ENCODE data around the gene SPDYC. TPM values are rescaled to one million over a fixed set of nuclear protein-coding genes. Genes with fewer than 3 reads are reported as not detected.
A peak's percentile ranks its signal among the peaks of the same experiment; 100 is the strongest.

Gene SPDYC
- total and polyA plus RNA-seq, 2 of the 13 experiments (the other 11 are each of a cell fraction or from before 2014, with no cell fraction given): 0.15 to 0.33 TPM

DNA sequence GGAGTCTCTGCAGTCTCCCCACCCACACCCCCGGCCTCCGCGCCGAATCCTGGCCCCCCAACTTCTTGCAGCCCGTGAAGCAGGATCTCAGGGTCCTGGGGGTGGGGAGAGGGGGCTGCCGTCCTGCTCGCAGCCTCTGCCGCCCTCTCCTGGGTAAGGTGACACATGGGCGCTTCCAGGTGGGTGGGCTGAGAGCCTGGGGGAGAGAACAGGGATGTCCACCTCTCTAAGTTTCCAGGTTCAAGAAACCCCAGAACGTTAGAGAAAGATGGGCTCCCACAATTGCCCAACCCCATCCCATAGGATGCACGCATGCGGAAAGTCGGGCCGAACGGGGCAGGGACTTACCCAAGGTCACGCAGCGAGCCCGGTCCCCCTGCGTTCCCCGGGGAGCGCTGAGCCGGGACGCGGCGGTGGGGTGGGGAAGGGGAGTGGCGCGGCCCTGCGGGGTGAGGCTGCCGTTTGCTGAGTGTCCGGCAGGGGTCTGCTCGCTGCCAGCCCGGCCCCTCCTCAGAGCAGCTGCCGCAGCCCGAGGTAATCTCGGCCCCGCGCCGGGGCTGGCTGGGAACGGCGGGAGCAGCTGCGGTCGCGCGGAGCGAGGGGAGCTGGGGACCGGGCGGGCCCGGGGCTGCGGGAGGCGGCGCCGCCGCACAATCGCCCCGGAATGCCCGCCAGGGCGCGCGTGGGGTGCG lies 11.0 kb downstream of the SPDYC start (continued):
- TF ChIP-seq ZC3H13 (CRISPR knock-in tag; IDR thresholded peaks at IDR 0.05) (no peak), KAT8 (CRISPR knock-in tag; IDR thresholded peaks at IDR 0.05) (peak; percentile 66), ZFX (CRISPR knock-in tag; IDR thresholded peaks at IDR 0.05; ENCODE audit: low read depth) (peak; percentile 63), GRHL1 (CRISPR knock-in tag; conservative IDR thresholded peaks at IDR 0.05) (no peak), ETV6 (CRISPR knock-in tag; conservative IDR thresholded peaks at IDR 0.05) (0 out of 2 replicates have a peak, but pooled peaks have one; percentile 37), NR2F6 (IDR thresholded peaks at IDR 0.05) (no peak), NR2F6 (CRISPR knock-in tag; IDR thresholded peaks at IDR 0.05) (no peak), EP300 (IDR thresholded peaks at IDR 0.05; ENCODE audit: low read depth in 2 of 2, low read length in 2 of 2) (no peak), EP300 (CRISPR knock-in tag; IDR thresholded peaks at IDR 0.05; ENCODE audit: borderline replicate concordance) (no peak), FOXC1 (CRISPR knock-in tag; IDR thresholded peaks at IDR 0.05; ENCODE audit: borderline replicate concordance) (peak; percentile 74; the same call in 1 of the 2 replicates), MIER3 (CRISPR knock-in tag; IDR thresholded peaks at IDR 0.05; ENCODE audit: borderline replicate concordance) (0 out of 2 replicates have a peak, but pooled peaks have one; percentile 37), KAT2B (IDR thresholded peaks at IDR 0.05; ENCODE audit: borderline replicate concordance, low read depth, low read length) (no peak), KMT2B (CRISPR knock-in tag; IDR thresholded peaks at IDR 0.05) (peak; percentile 48), NFRKB (IDR thresholded peaks at IDR 0.05) (no peak), CBX5 (CRISPR knock-in tag; IDR thresholded peaks at IDR 0.05; ENCODE audit: borderline replicate concordance) (no peak; the same call in 1 of the 2 replicates), RBAK (CRISPR knock-in tag; IDR thresholded peaks at IDR 0.05) (no peak), SPEN (CRISPR knock-in tag; IDR thresholded peaks at IDR 0.05; ENCODE audit: low read depth) (peak; percentile 34; the same call in 1 of the 2 replicates), ZNF343 (CRISPR knock-in tag; IDR thresholded peaks at IDR 0.05) (0 out of 2 replicates have a peak, but pooled peaks have one; percentile 30), ZNF670 (CRISPR knock-in tag; IDR thresholded peaks at IDR 0.05; ENCODE audit: borderline replicate concordance) (0 out of 2 replicates have a peak, but pooled peaks have one; percentile 28), SMAD1 (CRISPR knock-in tag; IDR thresholded peaks at IDR 0.05; ENCODE audit: borderline replicate concordance, low read depth) (peak; percentile 81; the same call in 1 of the 2 replicates), GATAD1 (CRISPR knock-in tag; IDR thresholded peaks at IDR 0.05) (peak; percentile 55)
- TF ChIP-seq, protein P1, sequence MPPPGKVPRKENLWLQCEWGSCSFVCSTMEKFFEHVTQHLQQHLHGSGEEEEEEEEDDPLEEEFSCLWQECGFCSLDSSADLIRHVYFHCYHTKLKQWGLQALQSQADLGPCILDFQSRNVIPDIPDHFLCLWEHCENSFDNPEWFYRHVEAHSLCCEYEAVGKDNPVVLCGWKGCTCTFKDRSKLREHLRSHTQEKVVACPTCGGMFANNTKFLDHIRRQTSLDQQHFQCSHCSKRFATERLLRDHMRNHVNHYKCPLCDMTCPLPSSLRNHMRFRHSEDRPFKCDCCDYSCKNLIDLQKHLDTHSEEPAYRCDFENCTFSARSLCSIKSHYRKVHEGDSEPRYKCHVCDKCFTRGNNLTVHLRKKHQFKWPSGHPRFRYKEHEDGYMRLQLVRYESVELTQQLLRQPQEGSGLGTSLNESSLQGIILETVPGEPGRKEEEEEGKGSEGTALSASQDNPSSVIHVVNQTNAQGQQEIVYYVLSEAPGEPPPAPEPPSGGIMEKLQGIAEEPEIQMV (CRISPR knock-in tag; IDR thresholded peaks at IDR 0.05; ENCODE audit: low read depth): no peak
- TF ChIP-seq, protein P2, sequence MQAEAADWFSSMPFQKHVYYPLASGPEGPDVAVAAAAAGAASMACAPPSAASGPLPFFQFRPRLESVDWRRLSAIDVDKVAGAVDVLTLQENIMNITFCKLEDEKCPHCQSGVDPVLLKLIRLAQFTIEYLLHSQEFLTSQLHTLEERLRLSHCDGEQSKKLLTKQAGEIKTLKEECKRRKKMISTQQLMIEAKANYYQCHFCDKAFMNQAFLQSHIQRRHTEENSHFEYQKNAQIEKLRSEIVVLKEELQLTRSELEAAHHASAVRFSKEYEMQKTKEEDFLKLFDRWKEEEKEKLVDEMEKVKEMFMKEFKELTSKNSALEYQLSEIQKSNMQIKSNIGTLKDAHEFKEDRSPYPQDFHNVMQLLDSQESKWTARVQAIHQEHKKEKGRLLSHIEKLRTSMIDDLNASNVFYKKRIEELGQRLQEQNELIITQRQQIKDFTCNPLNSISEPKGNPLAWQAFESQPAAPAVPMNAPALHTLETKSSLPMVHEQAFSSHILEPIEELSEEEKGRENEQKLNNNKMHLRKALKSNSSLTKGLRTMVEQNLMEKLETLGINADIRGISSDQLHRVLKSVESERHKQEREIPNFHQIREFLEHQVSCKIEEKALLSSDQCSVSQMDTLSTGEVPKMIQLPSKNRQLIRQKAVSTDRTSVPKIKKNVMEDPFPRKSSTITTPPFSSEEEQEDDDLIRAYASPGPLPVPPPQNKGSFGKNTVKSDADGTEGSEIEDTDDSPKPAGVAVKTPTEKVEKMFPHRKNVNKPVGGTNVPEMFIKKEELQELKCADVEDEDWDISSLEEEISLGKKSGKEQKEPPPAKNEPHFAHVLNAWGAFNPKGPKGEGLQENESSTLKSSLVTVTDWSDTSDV (CRISPR knock-in tag; IDR thresholded peaks at IDR 0.05): no peak
- TF ChIP-seq, protein P3, sequence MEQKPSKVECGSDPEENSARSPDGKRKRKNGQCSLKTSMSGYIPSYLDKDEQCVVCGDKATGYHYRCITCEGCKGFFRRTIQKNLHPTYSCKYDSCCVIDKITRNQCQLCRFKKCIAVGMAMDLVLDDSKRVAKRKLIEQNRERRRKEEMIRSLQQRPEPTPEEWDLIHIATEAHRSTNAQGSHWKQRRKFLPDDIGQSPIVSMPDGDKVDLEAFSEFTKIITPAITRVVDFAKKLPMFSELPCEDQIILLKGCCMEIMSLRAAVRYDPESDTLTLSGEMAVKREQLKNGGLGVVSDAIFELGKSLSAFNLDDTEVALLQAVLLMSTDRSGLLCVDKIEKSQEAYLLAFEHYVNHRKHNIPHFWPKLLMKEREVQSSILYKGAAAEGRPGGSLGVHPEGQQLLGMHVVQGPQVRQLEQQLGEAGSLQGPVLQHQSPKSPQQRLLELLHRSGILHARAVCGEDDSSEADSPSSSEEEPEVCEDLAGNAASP (CRISPR knock-in tag; IDR thresholded peaks at IDR 0.05; ENCODE audit: borderline replicate concordance): no peak

All from HepG2 (cell line).